Measurements from ENCODE around the gene RBMS3.
"Not testable (repeated sequence)": the region's sequence is repeated elsewhere in the genome, so short reads cannot be mapped to it uniquely, and the experiment has no call there.

Gene RBMS3

GRCh38 chr3:29280404-29281093 is at the start of gene RBMS3:
Gene RBMS3 (plus strand): TSS chr3:29281071.
- peak in 1 of 2 experiments; percentile 13 for DNase-seq

GRCh38 chr3:29233126-29233525 is 47.7 kb upstream of the RBMS3 start:
- not testable (repeated sequence) for DNase-seq

- no peak for DNase-seq
Measured at GRCh38 chr3:29236146-29236840, 44.6 kb upstream of the RBMS3 start.

- no peak for DNase-seq
Measured at GRCh38 chr3:29239376-29239775, 41.5 kb upstream of the RBMS3 start.

- DNase-seq = no peak
Measured at GRCh38 chr3:29240248-29240647, 40.6 kb upstream of the RBMS3 start.

- no peak for DNase-seq
Measured at GRCh38 chr3:29240887-29241286, 40.0 kb upstream of the RBMS3 start.

- DNase-seq = no peak
Measured at GRCh38 chr3:29241855-29242254, 39.0 kb upstream of the RBMS3 start.

- no peak for DNase-seq
Measured at GRCh38 chr3:29242296-29242695, 38.6 kb upstream of the RBMS3 start.

GRCh38 chr3:29245441-29245840 is 35.4 kb upstream of the RBMS3 start:
- no peak for DNase-seq

- no peak for DNase-seq
Measured at GRCh38 chr3:29247088-29247745, 33.7 kb upstream of the RBMS3 start.

GRCh38 chr3:29249829-29250345 is 31.0 kb upstream of the RBMS3 start:
- no peak for DNase-seq

GRCh38 chr3:29255854-29256696 is 24.8 kb upstream of the RBMS3 start:
- DNase-seq = no peak

GRCh38 chr3:29258161-29258560 is 22.7 kb upstream of the RBMS3 start:
- DNase-seq = no peak

GRCh38 chr3:29261119-29261518 is 19.8 kb upstream of the RBMS3 start:
- no peak for DNase-seq

GRCh38 chr3:29263476-29263875 is 17.4 kb upstream of the RBMS3 start:
- DNase-seq = no peak

GRCh38 chr3:29265509-29266072 is 15.3 kb upstream of the RBMS3 start:
- no peak for DNase-seq

- DNase-seq = no peak
Measured at GRCh38 chr3:29267226-29267625, 13.6 kb upstream of the RBMS3 start.

- no peak for DNase-seq
Measured at GRCh38 chr3:29268651-29269050, 12.2 kb upstream of the RBMS3 start.

- DNase-seq = no peak
Measured at GRCh38 chr3:29270752-29271151, 10.1 kb upstream of the RBMS3 start.

- DNase-seq = no peak
Measured at GRCh38 chr3:29271475-29271874, 9.4 kb upstream of the RBMS3 start.

GRCh38 chr3:29274667-29275066 is 6.2 kb upstream of the RBMS3 start:
- DNase-seq = no peak

- DNase-seq = no peak
Measured at GRCh38 chr3:29275309-29275708, 5.6 kb upstream of the RBMS3 start.

GRCh38 chr3:29277249-29277648 is 3.6 kb upstream of the RBMS3 start:
- no peak for DNase-seq
